Thoracic aorta (tissue), 2 donors: ENCODE data around the gene ARHGAP24. TPM values are rescaled to one million over a fixed set of nuclear protein-coding genes. Genes with fewer than 3 reads are reported as not detected.

Experiments used
- ATAC-seq: fragments of 150-250 bp; one replicate; pipeline ENCODE4 v1.8.0; 2017; ENCODE audit warnings: low read depth; ENCODE audit not compliant: insufficient number of reproducible peaks, low FRiP score
- DNase-seq: peaks from one replicate; pipeline ENCODE4 v3.0.0-alpha.2; 2020; ENCODE audit warnings: low spot score
- H3K27ac ChIP-seq, 2 donors: fragments of 200-600 bp; sonication (generic); 1 replicate in 1 of 2; 2 replicates in 1 of 2; pipeline ENCODE4 v1.5.1; 2016; ENCODE audit warnings: mild to moderate bottlenecking in 2 of 2, moderate library complexity in 2 of 2
- H3K27me3 ChIP-seq: fragments of 200-600 bp; sonication (generic); replicated peaks from 2 replicates; pipeline ENCODE4 v1.6.0; 2016; ENCODE audit warnings: mild to moderate bottlenecking; ENCODE audit not compliant: insufficient read depth
- H3K36me3 ChIP-seq: fragments of 200-600 bp; sonication (generic); one replicate; pipeline ENCODE4 v1.5.1; 2016
- H3K4me1 ChIP-seq, 2 donors: fragments of 200-600 bp; sonication (generic); 1 replicate in 1 of 2; 2 replicates in 1 of 2; pipeline versions ENCODE4 v1.5.1 to v1.6.0; 2016; ENCODE audit warnings: low read depth in 2 of 2, mild to moderate bottlenecking in 1 of 2; ENCODE audit not compliant: control insufficient read depth in 1 of 2
- H3K4me3 ChIP-seq: fragments of 200-600 bp; sonication (generic); 2 replicates; pipeline ENCODE4 v1.5.1; 2016; ENCODE audit warnings: mild to moderate bottlenecking
- H3K9me3 ChIP-seq: fragments of 200-600 bp; sonication (generic); 2 replicates; pipeline ENCODE4 v1.5.1; 2016
- total RNA-seq, 2 donors: library from RNA; depleted of rRNA; stranded (reverse); fragments of >200 nt; gene quantifications; one replicate each; pipeline versions ENCODE4 v1.1.0 to v1.2.3, GENCODE V29; 2016
- TF ChIP-seq, protein P1 (sequence below): fragments of 200-600 bp; sonication (generic); IDR thresholded peaks from one replicate; pipeline ENCODE4 v1.5.1; 2019; ENCODE audit warnings: antibody characterized with exemption

Gene ARHGAP24
- total RNA-seq, 2 donors from 2014 or later = 30.1 to 43.6 TPM

DNA sequence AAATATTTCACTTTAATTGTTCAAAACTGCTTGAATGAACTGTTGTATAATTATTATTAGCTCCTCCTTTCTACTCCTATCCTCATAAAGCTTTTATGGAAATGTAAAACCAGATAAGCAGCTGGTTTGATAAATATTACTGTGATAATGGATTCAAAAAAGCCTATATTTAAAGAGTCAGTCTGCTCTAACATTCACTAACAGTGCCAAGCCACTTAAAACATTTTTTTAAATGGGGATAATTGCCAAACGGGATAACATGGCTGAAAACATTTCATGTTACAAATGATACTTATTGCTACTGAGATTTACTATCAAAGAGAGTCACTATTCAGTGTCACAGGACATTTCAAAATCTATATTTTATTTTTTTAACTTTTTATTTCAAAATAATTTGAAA, 17.4 kb downstream of the ARHGAP24 start:
- H3K9me3 ChIP-seq = no peaks in the 10 kb centered on the region
- no peak for ATAC-seq
- no peaks in the 10 kb centered on the region for H3K36me3 ChIP-seq
- no peak for DNase-seq
- peaks cover 1 to 16% of the 10 kb centered on the region in 2 donors for H3K4me1 ChIP-seq
- no peak overlapping the region for H3K4me3 ChIP-seq
- H3K27me3 ChIP-seq = no peaks in the 10 kb centered on the region
- no peak overlapping the region for H3K27ac ChIP-seq
- TF ChIP-seq, protein P1, sequence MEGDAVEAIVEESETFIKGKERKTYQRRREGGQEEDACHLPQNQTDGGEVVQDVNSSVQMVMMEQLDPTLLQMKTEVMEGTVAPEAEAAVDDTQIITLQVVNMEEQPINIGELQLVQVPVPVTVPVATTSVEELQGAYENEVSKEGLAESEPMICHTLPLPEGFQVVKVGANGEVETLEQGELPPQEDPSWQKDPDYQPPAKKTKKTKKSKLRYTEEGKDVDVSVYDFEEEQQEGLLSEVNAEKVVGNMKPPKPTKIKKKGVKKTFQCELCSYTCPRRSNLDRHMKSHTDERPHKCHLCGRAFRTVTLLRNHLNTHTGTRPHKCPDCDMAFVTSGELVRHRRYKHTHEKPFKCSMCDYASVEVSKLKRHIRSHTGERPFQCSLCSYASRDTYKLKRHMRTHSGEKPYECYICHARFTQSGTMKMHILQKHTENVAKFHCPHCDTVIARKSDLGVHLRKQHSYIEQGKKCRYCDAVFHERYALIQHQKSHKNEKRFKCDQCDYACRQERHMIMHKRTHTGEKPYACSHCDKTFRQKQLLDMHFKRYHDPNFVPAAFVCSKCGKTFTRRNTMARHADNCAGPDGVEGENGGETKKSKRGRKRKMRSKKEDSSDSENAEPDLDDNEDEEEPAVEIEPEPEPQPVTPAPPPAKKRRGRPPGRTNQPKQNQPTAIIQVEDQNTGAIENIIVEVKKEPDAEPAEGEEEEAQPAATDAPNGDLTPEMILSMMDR = no peak

DNA sequence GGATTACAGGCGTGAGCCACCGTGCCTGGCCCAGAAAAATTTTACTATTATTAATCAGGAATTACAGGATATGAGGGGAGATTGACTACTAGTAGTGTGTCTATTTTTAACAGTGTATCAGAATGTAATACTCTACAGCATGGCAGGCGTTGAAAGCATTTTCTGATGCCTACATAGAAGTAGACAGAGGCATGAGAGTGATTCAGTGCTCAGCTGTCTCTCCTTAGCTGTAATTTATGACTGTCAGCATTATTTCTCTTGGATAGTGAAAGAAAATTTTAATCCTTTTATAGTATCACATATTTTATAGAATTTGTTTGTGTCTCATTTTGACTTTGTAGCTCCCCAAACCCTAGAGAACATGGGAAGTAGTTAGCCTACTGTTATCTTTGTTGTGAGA, 20.7 kb downstream of the ARHGAP24 start:
- Histone ChIP-seq H3K27ac (no peak overlapping the region), H3K4me3 (peak overlapping the region; percentile 8), H3K27me3 (no peaks in the 10 kb centered on the region), H3K36me3 (no peaks in the 10 kb centered on the region), H3K9me3 (no peaks in the 10 kb centered on the region), H3K4me1 (peaks cover 7 to 27% of the 10 kb centered on the region in 2 donors)
- DNase-seq (no peak), ATAC-seq (no peak)
- TF ChIP-seq, protein P1 = no peak

DNA sequence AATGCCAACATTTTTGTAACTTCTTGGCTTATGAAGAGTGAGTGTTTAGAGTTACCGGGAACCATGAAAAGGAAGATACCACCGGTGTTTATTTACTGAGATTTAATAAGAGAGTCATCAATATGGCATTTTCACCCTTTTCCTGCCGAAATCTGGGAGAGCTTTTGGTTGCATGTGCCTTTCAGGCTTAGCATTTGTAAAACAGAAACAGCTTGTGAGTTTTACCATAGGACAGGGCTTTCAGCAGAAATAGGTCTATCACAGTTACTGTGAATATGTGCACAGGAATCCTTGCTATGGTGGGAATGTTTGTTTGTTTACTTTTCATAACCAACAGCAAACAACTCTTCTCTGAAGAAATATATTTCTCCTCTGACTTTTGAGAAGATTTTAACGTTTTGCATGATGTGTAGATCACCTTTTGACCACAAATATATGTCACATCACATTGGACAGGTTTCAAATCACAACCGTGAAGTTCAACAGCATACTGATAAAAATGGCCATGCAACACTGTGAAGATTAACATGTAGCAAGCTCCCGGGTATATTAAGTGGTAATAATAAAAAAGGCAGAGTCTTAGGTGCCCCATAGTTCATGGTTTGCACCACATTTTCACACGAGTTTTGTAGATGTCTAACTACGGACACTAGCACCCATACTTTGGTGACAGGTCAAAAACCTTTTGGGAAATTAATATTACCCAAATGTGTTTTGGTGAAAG, 21.3 kb downstream of the ARHGAP24 start:
- no peaks in the 10 kb centered on the region for H3K27me3 ChIP-seq
- H3K4me1 ChIP-seq = peaks cover 7 to 27% of the 10 kb centered on the region in 2 donors
- TF ChIP-seq, protein P1 = no peak
- no peak for ATAC-seq
- H3K9me3 ChIP-seq = no peaks in the 10 kb centered on the region
- no peaks in the 10 kb centered on the region for H3K36me3 ChIP-seq
- DNase-seq = no peak
- peak overlapping the region; percentile 8 for H3K4me3 ChIP-seq
- H3K27ac ChIP-seq = no peak overlapping the region

DNA sequence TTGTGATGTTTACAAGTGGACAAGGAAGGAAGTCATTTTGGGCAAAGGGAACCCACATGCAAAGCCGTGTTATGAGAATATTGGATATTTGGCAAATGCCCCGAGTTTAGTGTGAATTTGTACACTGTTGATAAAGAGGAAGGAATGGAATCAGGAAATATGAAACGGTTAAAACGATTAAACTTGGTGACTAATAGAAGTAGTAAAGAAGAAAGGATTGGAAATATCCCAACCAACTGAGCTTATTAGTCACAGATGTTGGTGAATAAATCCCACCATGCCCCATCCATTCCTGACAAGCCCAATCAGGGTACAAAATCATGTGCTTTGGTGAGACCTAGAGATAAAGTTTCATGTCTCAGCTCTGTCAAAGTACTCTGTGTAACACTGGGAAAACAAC, 22.0 kb downstream of the ARHGAP24 start:
- H3K4me1 ChIP-seq = peaks cover 7 to 27% of the 10 kb centered on the region in 2 donors
- ATAC-seq = no peak
- no peak overlapping the region for H3K27ac ChIP-seq
- TF ChIP-seq, protein P1 = no peak
- H3K27me3 ChIP-seq = no peaks in the 10 kb centered on the region
- no peaks in the 10 kb centered on the region for H3K36me3 ChIP-seq
- no peak for DNase-seq
- no peaks in the 10 kb centered on the region for H3K9me3 ChIP-seq
- no peak overlapping the region for H3K4me3 ChIP-seq

DNA sequence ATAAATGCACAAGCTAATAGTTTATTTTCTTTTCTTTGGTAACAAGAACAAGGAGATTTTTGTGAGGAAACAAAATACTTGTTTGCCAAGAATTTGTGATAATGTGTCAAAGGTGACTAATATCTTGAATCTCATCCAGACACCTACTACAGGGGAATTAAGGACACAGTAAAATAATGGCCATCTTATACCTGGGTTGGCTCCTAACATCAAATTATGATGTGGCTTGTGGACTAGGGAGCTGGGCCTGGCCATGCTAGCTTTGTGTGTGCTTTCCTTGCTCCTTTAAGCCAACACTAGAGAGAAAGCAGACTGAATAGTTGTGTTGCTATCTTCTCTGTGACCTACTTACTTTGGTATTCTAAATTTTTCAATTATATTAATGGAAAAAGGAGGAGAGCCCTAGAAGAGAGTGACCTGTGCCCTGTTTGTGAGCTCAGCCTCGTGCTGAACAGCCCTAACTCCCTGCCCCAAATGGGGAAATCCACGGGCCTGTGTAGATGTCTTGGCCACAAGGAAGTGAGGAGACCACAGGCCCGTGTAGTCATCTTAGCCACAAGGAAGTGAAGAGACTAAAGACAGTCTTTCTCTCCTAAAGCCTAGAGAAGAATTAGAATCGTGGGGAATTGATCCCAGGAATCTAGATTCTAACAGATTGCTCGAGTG, 23.3 kb downstream of the ARHGAP24 start:
- ATAC-seq (no peak), DNase-seq (no peak)
- Histone ChIP-seq H3K36me3 (no peaks in the 10 kb centered on the region), H3K9me3 (no peaks in the 10 kb centered on the region), H3K27ac (no peak overlapping the region), H3K4me1 (peaks cover 7 to 27% of the 10 kb centered on the region in 2 donors), H3K4me3 (no peak overlapping the region), H3K27me3 (no peaks in the 10 kb centered on the region)
- TF ChIP-seq, protein P1 = no peak
